SK-N-SH (cell line): Measurements from ENCODE around the gene CD248.

Source experiments
- CHD2 ChIP-seq: fragments of 150-350 bp; IDR thresholded peaks from 2 replicates; pipeline ENCODE4 v1.6.1; 2018; ENCODE audit warnings: low read length; ENCODE audit not compliant: partially characterized antibody
- EZH2phosphoT487 ChIP-seq: fragments of 200-600 bp; sonication (generic); IDR thresholded peaks from 2 replicates; pipeline ENCODE4 v1.6.1; 2017; ENCODE audit warnings: low read depth, mixed run types, mild to moderate bottlenecking, antibody characterized with exemption, moderate library complexity, borderline replicate concordance
- FOSL2 ChIP-seq: IDR thresholded peaks from 2 replicates; pipeline ENCODE4 v1.4.0; 2012; ENCODE audit warnings: low read depth, mild to moderate bottlenecking, moderate library complexity, borderline replicate concordance
- GABPA ChIP-seq: IDR thresholded peaks from 2 replicates; pipeline ENCODE4 v1.4.0; 2012; ENCODE audit warnings: low read depth, mild to moderate bottlenecking
- IRF3 ChIP-seq: fragments of 150-350 bp; IDR thresholded peaks from 2 replicates; pipeline ENCODE4 v1.6.1; 2016; ENCODE audit warnings: mild to moderate bottlenecking, low read depth, low read length
- MXI1 ChIP-seq: IDR thresholded peaks from 2 replicates; pipeline ENCODE4 v1.6.1; 2012; ENCODE audit warnings: mild to moderate bottlenecking, low read depth, low read length, improper control_type of control experiment
- NFIC ChIP-seq: IDR thresholded peaks from 2 replicates; pipeline ENCODE4 v1.4.0; 2012; ENCODE audit warnings: borderline replicate concordance
- RCOR1 ChIP-seq: fragments of 150-350 bp; IDR thresholded peaks from 2 replicates; pipeline ENCODE4 v1.6.1; 2017; ENCODE audit warnings: antibody characterized with exemption, low read length
- RFX5 ChIP-seq: IDR thresholded peaks from 2 replicates; pipeline ENCODE4 v1.6.1; 2012; ENCODE audit warnings: mild to moderate bottlenecking, improper control_type of control experiment, low read length
- TF ChIP-seq, protein P1 (sequence below): fragments of 200-600 bp; sonication (generic); IDR thresholded peaks from 2 replicates; pipeline ENCODE4 v1.6.1; 2017; ENCODE audit warnings: antibody characterized with exemption, mild to moderate bottlenecking, moderate library complexity

GRCh38 chr11:66289548-66290329 is 27.1 kb downstream of the CD248 start:
- TF ChIP-seq, protein P1, sequence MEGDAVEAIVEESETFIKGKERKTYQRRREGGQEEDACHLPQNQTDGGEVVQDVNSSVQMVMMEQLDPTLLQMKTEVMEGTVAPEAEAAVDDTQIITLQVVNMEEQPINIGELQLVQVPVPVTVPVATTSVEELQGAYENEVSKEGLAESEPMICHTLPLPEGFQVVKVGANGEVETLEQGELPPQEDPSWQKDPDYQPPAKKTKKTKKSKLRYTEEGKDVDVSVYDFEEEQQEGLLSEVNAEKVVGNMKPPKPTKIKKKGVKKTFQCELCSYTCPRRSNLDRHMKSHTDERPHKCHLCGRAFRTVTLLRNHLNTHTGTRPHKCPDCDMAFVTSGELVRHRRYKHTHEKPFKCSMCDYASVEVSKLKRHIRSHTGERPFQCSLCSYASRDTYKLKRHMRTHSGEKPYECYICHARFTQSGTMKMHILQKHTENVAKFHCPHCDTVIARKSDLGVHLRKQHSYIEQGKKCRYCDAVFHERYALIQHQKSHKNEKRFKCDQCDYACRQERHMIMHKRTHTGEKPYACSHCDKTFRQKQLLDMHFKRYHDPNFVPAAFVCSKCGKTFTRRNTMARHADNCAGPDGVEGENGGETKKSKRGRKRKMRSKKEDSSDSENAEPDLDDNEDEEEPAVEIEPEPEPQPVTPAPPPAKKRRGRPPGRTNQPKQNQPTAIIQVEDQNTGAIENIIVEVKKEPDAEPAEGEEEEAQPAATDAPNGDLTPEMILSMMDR: no peak
- TF ChIP-seq FOSL2 (no peak), IRF3 (no peak), CHD2 (no peak), RCOR1 (no peak), NFIC (no peak), GABPA (no peak), EZH2phosphoT487 (no peak), RFX5 (no peak), MXI1 (peak; percentile 74)
